SK-N-SH (cell line): ENCODE results near the gene IMPG2.

Source experiments
- CTCF ChIP-seq: fragments of 200-600 bp; sonication (generic); IDR thresholded peaks from 2 replicates; pipeline ENCODE4 v1.6.1; 2017; ENCODE audit warnings: antibody characterized with exemption, mild to moderate bottlenecking, moderate library complexity
- EZH2phosphoT487 ChIP-seq: fragments of 200-600 bp; sonication (generic); IDR thresholded peaks from 2 replicates; pipeline ENCODE4 v1.6.1; 2017; ENCODE audit warnings: low read depth, mixed run types, mild to moderate bottlenecking, antibody characterized with exemption, moderate library complexity, borderline replicate concordance
- MAX ChIP-seq: IDR thresholded peaks from 2 replicates; pipeline ENCODE4 v1.4.0; 2012; ENCODE audit warnings: low read depth
- RAD21 ChIP-seq: IDR thresholded peaks from 2 replicates; pipeline ENCODE4 v1.6.1; 2012; ENCODE audit warnings: mild to moderate bottlenecking, low read length
- TAF1 ChIP-seq: IDR thresholded peaks from 2 replicates; pipeline ENCODE4 v1.6.1; 2012; ENCODE audit warnings: low read depth, mild to moderate bottlenecking, low read length, moderate library complexity, borderline replicate concordance
- USF1 ChIP-seq: IDR thresholded peaks from 2 replicates; pipeline ENCODE4 v1.4.0; 2012; ENCODE audit warnings: low read depth, borderline replicate concordance
- ZBTB33 ChIP-seq: IDR thresholded peaks from 2 replicates; pipeline ENCODE4 v1.4.0; 2012; ENCODE audit warnings: low read depth, borderline replicate concordance

- TF ChIP-seq EZH2phosphoT487 (no peak), USF1 (no peak), CTCF (no peak), RAD21 (no peak), MAX (no peak), TAF1 (no peak), ZBTB33 (no peak)
Measured at GRCh38 chr3:101228441-101228840, 91.9 kb downstream of the IMPG2 start.
